ENCODE results near the gene SLC35A4.

- TF ChIP-seq POLR2A (IDR thresholded peaks at IDR 0.05) = no peak
- TF ChIP-seq, protein P1, sequence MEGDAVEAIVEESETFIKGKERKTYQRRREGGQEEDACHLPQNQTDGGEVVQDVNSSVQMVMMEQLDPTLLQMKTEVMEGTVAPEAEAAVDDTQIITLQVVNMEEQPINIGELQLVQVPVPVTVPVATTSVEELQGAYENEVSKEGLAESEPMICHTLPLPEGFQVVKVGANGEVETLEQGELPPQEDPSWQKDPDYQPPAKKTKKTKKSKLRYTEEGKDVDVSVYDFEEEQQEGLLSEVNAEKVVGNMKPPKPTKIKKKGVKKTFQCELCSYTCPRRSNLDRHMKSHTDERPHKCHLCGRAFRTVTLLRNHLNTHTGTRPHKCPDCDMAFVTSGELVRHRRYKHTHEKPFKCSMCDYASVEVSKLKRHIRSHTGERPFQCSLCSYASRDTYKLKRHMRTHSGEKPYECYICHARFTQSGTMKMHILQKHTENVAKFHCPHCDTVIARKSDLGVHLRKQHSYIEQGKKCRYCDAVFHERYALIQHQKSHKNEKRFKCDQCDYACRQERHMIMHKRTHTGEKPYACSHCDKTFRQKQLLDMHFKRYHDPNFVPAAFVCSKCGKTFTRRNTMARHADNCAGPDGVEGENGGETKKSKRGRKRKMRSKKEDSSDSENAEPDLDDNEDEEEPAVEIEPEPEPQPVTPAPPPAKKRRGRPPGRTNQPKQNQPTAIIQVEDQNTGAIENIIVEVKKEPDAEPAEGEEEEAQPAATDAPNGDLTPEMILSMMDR (IDR thresholded peaks at IDR 0.05) = no peak
These were observed 5.4 kb downstream of the SLC35A4 start for GRCh38 chr5:140570058-140570457.

Data from prostate gland (tissue), 2 donors.